Non-pigmented ciliary epithelial cell (primary cell): Measurements from ENCODE around the gene HIVEP1.
A peak's percentile ranks its signal among the peaks of the same experiment; 100 is the strongest.
"Not testable (repeated sequence)": the region's sequence is repeated elsewhere in the genome, so short reads cannot be mapped to it uniquely, and the experiment has no call there.

ENCODE experiments used
- DNase-seq: peaks from one replicate; pipeline ENCODE4 v3.0.0-alpha.2; 2010; ENCODE audit warnings: low read depth

Gene HIVEP1

GRCh38 chr6:12088531-12088930 lies 76.4 kb downstream of the HIVEP1 start:
- DNase-seq = no peak

GRCh38 chr6:12090714-12091113 lies 78.6 kb downstream of the HIVEP1 start:
- DNase-seq = no peak

- no peak for DNase-seq
Measured at GRCh38 chr6:12092762-12093161, 80.7 kb downstream of the HIVEP1 start.

- no peak for DNase-seq
Measured at GRCh38 chr6:12094689-12095088, 82.6 kb downstream of the HIVEP1 start.

GRCh38 chr6:12096342-12096741 lies 84.2 kb downstream of the HIVEP1 start:
- no peak for DNase-seq

- no peak for DNase-seq
Measured at GRCh38 chr6:12097791-12098190, 85.7 kb downstream of the HIVEP1 start.

GRCh38 chr6:12099623-12100338 lies 87.7 kb downstream of the HIVEP1 start:
- DNase-seq = no peak

- DNase-seq = no peak
Measured at GRCh38 chr6:12101048-12101447, 88.9 kb downstream of the HIVEP1 start.

GRCh38 chr6:12101653-12102312 lies 89.7 kb downstream of the HIVEP1 start:
- no peak for DNase-seq

GRCh38 chr6:12102350-12102749 lies 90.2 kb downstream of the HIVEP1 start:
- DNase-seq = no peak

- DNase-seq = no peak
Measured at GRCh38 chr6:12103158-12103557, 91.0 kb downstream of the HIVEP1 start.

GRCh38 chr6:12105271-12105670 lies 93.2 kb downstream of the HIVEP1 start:
- no peak for DNase-seq

- not testable (repeated sequence) for DNase-seq
Measured at GRCh38 chr6:12108376-12108775, 96.3 kb downstream of the HIVEP1 start.

- DNase-seq = no peak
Measured at GRCh38 chr6:12110523-12111362, 98.6 kb downstream of the HIVEP1 start.

GRCh38 chr6:12111363-12111670 lies 99.2 kb downstream of the HIVEP1 start:
- no peak for DNase-seq

- no peak for DNase-seq
Measured at GRCh38 chr6:12112540-12113189, 100.6 kb downstream of the HIVEP1 start.

- DNase-seq = peak; percentile 85
Measured at GRCh38 chr6:12113190-12113577, 101.1 kb downstream of the HIVEP1 start.

GRCh38 chr6:12114055-12114503 lies 102.0 kb downstream of the HIVEP1 start:
- no peak for DNase-seq

GRCh38 chr6:12115001-12115400 lies 102.9 kb downstream of the HIVEP1 start:
- DNase-seq = no peak

GRCh38 chr6:12115492-12115891 lies 103.4 kb downstream of the HIVEP1 start:
- DNase-seq = no peak

GRCh38 chr6:12116264-12116800 lies 104.2 kb downstream of the HIVEP1 start:
- no peak for DNase-seq

GRCh38 chr6:12116978-12117377 lies 104.9 kb downstream of the HIVEP1 start:
- DNase-seq = no peak
